ENCODE data around the gene HAPLN2.

HAPLN2 gene

DNA sequence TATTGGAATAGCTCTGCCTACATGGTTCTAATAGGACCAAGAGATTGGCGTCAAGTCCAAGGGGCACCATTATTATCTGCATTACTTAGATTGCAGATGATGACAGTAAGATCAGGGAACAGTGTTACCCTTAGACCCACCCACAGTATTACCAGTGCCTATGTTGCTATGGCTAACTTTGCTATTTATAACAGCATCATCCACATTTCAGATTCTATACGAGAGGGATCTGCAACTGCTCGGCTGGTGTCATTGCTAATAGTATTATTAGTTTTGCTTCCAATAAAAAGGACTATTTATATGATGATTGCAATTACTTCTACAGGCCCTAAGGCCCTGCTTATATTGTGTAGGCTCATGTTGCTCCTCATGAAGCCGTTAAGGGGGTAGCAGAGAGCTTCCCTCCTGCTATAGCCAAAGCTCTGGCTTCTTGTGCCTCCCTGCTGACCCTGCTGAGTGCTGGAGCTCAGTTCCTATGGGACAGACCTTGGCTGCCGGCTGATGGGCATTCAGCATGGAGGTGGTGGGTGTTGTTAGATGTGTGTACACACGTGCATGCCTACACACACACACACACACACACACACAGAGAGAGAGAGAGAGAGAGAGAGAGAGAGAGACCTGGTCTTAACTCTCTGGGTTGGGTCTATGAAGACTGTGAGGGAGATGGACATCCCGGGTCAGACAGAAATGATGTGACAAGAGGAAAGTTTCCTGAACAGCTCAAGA is 24.0 kb downstream of the HAPLN2 start:
- in situ Hi-C loops (cut with MboI; ENCODE audit: low sequenced_read_pairs), result no loop called here

- in situ Hi-C loops (cut with MboI; ENCODE audit: low sequenced_read_pairs), result no loop called here
Measured at GRCh38 chr1:156643778-156644092, 24.5 kb downstream of the HAPLN2 start.

DNA sequence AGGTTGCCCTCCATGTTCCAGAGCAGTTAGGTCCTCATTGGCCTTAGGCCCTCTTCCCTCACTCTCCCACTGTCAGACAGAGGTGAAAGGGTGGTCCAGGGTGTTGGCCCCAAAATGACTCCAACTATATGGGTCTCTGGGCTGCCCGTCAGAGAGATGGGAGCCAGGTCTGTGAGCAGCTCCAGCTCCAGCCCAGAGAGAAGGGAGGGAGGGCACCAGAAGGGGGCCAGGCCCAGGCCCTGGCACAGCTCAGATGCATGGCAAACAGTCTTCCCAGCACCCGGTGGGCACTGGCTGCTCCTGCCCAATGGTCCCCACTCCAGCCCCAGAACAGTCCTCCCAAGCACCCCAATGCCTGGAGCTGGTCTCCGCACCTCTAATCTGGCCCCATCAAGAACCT is 24.9 kb downstream of the HAPLN2 start:
- in situ Hi-C loops (cut with MboI; ENCODE audit: low sequenced_read_pairs), result no loop called here

GRCh38 chr1:156644640-156645039 is 25.4 kb downstream of the HAPLN2 start:
- in situ Hi-C loops (cut with MboI; ENCODE audit: low sequenced_read_pairs), result no loop called here

DNA sequence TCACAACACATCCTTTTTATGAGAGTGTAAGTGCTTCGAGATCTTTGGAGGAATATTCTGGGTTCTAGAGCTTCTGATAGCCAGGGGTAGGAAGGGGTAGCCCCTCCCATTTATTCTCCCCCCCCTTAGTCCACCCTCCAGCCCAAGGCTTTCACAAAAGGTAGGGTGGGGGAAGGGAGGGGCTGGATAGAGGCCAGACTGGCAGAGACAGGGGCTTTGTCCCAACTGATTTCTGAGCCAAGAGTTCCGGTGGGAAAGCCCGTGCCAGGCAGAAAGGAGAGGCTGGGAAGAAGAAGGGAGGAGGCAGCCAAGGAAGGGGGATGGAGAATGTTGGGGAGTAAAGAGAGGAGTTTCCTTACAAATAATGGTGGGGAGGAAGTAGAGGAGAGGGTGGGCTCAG is 25.8 kb downstream of the HAPLN2 start:
- in situ Hi-C loops (cut with MboI; ENCODE audit: low sequenced_read_pairs), result no loop called here

DNA sequence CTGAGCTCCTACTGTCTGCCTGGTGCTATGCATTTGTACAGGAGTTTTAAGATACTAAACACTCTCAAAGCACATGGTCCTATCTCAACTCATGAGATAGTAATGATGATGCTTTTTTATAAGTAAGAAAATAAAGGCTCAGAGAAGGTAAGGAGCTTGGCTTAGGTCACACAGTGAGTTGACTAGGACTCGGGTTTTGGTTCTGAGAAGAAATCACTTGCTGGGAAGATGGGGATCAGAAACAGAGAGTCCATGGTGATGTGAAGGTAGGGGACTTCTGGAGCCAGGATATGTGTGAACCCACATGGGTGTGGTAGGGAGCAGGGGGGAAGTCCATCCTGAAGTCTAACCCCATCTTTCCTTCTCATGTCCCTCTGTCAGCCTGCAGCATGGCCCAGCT is 26.5 kb downstream of the HAPLN2 start:
- in situ Hi-C loops (cut with MboI; ENCODE audit: low sequenced_read_pairs), result no loop called here

DNA sequence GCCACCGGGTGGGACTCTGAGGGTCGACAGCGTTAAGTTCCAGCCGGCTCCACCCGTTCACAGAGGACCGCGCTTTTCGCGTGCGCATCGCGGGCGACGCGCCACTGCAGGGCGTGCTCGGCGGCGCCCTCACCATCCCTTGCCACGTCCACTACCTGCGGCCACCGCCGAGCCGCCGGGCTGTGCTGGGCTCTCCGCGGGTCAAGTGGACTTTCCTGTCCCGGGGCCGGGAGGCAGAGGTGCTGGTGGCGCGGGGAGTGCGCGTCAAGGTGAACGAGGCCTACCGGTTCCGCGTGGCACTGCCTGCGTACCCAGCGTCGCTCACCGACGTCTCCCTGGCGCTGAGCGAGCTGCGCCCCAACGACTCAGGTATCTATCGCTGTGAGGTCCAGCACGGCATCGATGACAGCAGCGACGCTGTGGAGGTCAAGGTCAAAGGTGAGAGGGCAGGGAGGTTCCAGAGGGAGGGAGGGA is 27.6 kb downstream of the HAPLN2 start:
- in situ Hi-C loops (cut with MboI; ENCODE audit: low sequenced_read_pairs), result no loop called here

DNA sequence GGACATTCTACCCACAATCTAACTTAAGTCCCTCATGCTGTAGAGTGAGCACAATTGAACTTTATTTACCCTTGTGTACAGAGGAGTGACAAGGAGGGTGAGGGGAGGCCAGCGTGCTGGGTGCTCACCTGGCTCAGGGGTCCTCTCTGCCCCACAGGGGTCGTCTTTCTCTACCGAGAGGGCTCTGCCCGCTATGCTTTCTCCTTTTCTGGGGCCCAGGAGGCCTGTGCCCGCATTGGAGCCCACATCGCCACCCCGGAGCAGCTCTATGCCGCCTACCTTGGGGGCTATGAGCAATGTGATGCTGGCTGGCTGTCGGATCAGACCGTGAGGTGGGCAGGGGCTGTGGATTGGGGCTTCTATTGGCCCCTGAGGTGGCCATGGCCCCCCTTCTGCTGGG is 28.1 kb downstream of the HAPLN2 start:
- in situ Hi-C loops (cut with MboI; ENCODE audit: low sequenced_read_pairs), result no loop called here

GRCh38 chr1:156648496-156648895 is 29.3 kb downstream of the HAPLN2 start:
- in situ Hi-C loops (cut with MboI; ENCODE audit: low sequenced_read_pairs), result no loop called here

DNA sequence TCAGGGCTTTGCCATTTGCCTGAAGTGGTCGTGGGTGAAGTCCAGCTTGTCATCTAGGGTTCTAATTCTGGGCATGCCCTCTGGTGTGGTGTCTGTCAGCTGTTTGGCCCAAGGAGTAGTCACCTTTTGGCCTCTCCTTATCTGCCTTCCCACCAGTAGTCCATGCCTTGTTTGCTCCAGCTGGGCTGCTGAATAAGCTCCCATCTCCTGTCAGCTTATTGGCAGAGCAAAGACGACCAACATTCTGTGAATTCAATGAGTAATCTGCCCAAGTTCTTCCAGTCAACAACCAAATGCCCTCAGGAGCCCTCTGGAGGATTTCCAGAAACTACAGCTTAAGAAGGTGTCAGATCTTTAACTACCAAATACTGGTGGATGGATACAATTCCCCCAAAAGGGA is 29.7 kb downstream of the HAPLN2 start:
- in situ Hi-C loops (cut with MboI; ENCODE audit: low sequenced_read_pairs), result no loop called here

GRCh38 chr1:156652131-156652991 is 33.1 kb downstream of the HAPLN2 start:
- in situ Hi-C loops (cut with MboI; ENCODE audit: low sequenced_read_pairs), result no loop called here

GRCh38 chr1:156652992-156653355 is 33.8 kb downstream of the HAPLN2 start:
- in situ Hi-C loops (cut with MboI; ENCODE audit: low sequenced_read_pairs), result no loop called here

GRCh38 chr1:156654700-156655099 is 35.5 kb downstream of the HAPLN2 start:
- in situ Hi-C loops (cut with MboI; ENCODE audit: low sequenced_read_pairs), result no loop called here

DNA sequence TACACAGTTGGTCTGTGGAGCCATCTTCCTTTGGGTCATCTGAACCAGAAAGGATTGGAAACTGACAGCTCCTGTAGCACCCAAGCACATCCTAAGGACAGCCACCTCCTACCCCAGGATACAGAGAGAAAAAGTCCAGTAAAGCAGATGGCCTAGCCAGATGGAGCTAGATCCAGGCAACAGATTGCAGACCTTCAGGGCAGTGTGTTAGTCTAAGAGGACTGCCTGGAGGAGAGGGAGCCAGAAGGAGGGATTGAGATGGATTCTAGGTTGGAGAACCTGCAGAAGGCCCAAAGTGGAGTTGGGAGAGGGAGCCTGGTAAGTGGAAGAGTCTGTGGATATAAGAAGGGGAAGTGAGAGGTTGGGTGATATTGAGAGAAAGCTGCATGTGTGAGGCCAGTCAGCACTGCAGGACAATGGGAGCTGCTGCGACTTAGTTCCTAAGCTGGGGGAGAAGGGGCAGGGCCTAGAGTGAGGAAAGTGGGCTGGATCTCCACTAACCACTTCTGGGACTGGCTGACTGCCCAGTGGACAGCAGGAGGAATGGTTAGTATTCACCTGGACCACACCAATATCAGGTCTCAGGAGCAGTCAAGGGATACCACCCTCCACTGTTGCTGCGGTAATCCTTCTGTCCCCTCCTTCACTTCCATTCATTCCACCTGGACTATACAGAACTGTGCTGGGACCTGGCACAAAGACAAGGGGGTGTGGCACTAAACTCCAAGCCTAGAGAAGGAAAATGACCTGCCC is 36.1 kb downstream of the HAPLN2 start:
- in situ Hi-C loops (cut with MboI; ENCODE audit: low sequenced_read_pairs), result no loop called here

GRCh38 chr1:156655904-156656516 is 36.8 kb downstream of the HAPLN2 start:
- in situ Hi-C loops (cut with MboI; ENCODE audit: low sequenced_read_pairs), result no loop called here

DNA sequence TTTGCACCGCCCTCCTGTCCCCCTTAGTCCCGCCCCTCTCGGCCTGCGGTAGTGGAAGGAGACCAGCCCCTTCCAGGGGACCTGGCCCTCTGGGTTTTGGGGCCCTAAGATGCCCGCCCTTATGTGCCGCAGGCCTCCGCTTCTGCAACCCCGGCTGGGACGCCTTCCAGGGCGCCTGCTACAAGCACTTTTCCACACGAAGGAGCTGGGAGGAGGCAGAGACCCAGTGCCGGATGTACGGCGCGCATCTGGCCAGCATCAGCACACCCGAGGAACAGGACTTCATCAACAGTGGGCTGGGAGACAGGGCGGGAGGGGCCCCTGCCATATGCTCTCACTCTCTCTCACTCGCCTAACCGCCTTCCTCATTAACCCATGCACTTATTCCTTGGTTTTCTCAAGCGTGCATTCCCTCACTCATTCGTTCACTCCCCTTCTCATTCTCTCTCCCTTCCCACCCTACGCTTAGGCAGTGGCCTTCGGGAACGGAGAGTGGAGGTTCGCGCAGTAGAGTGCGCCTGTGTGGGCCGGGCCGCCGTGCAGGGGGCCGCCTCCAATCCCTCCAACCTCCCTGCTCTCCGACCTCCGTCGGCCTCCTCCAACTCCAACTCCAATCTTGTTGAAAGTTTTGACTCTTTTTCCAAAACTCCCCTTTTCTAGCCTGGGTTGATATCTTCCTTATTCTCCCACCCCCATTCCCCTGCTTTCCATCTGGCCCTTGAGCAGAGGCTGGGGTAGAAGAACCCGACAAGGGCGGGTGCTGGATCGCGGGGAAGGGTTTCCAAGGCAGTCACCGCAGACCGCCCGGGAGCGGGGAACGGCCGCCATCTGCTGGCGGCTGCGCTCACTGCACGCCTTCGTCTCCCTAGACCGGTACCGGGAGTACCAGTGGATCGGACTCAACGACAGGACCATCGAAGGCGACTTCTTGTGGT is 37.9 kb downstream of the HAPLN2 start:
- in situ Hi-C loops (cut with MboI; ENCODE audit: low sequenced_read_pairs), result no loop called here

DNA sequence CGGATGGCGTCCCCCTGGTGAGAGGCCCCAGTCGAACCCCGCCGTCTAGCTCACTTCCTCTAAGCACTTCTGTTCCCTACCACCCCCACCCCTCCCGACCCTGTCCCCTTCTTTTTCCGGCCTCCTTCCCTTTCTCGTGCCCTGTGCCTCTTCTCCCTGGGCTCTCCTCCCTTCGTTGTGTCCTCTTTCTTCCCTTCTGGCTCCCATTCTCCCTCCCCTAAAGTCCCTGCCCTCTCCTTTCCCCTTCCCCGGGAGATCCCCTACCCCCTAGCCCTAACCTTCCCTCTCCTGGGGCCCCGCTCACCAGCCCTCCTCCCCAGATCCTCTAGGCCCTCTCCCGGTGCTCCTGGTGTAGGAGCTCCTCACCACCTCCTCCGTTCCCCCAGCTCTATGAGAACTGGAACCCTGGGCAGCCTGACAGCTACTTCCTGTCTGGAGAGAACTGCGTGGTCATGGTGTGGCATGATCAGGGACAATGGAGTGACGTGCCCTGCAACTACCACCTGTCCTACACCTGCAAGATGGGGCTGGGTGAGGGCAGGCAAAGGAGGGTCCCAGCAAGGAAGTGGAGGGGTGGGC is 38.6 kb downstream of the HAPLN2 start:
- in situ Hi-C loops (cut with MboI; ENCODE audit: low sequenced_read_pairs), result no loop called here

DNA sequence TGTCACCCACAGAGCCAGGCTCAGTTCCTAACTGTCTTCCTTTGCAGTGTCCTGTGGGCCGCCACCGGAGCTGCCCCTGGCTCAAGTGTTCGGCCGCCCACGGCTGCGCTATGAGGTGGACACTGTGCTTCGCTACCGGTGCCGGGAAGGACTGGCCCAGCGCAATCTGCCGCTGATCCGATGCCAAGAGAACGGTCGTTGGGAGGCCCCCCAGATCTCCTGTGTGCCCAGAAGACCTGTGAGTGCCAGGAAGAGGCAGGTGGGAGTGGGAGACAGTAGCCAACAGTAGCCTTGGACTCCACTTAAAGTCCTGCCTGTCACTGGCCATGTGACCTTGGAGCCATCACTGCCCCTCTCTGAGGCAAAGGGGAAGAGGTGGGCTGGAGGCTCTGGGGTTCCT is 39.3 kb downstream of the HAPLN2 start:
- in situ Hi-C loops (cut with MboI; ENCODE audit: low sequenced_read_pairs), result no loop called here

DNA sequence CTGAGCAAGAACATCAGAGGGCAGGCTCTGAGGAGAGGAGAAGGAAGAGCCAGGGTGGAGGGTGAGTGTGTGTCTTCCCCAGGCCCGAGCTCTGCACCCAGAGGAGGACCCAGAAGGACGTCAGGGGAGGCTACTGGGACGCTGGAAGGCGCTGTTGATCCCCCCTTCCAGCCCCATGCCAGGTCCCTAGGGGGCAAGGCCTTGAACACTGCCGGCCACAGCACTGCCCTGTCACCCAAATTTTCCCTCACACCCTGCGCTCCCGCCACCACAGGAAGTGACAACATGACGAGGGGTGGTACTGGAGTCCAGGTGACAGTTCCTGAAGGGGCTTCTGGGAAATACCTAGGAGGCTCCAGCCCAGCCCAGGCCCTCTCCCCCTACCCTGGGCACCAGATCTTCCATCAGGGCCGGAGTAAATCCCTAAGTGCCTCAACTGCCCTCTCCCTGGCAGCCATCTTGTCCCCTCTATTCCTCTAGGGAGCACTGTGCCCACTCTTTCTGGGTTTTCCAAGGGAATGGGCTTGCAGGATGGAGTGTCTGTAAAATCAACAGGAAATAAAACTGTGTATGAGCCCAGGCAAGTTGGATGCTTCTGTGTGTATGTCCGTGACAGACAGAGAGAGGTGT is 39.8 kb downstream of the HAPLN2 start:
- in situ Hi-C loops (cut with MboI; ENCODE audit: low sequenced_read_pairs), result no loop called here

GRCh38 chr1:156659661-156659987 is 40.4 kb downstream of the HAPLN2 start:
- in situ Hi-C loops (cut with MboI; ENCODE audit: low sequenced_read_pairs), result no loop called here

All from HL-60/S4 treated with retinoic acid at 250 ng/mL for 4 days and 3 days (cell line).